Right ventricle myocardium inferior (tissue), 1 donor: ENCODE results near the gene FAM53C. TPM values are rescaled to one million over a fixed set of nuclear protein-coding genes. Genes with fewer than 3 reads are reported as not detected.

Experiments used
- ATAC-seq: fragments of 200-7000 bp; cut with Tn5 transposase; one replicate; pipeline ENCODE4 v1.9.1; 2020; ENCODE audit warnings: mild to moderate bottlenecking, moderate library complexity
- DNase-seq: peaks from one replicate; pipeline ENCODE4 v3.0.0; 2021; ENCODE audit errors: missing footprints
- intact Hi-C: fragments of 100-400 bp; cut with DNase I; formaldehyde crosslinking; loops from one replicate; pipeline ENCODE4 v1.11.0; 2022
- total RNA-seq: library from RNA; stranded (reverse); fragmentation: NEBNext Ultra II Directional; extraction: Animal tissue kit (Norgen Biotek cat#: 25700); gene quantifications from one replicate; pipeline ENCODE4 v1.2.1, GENCODE V29; 2021
- donor health status: DM: no; HTN: yes; CAD: no; lungs with severe emphysema.

The FAM53C gene
- total RNA-seq, 1 donor from 2014 or later = 30.8 TPM

GRCh38 chr5:138346889-138347288 lies 8.8 kb downstream of the FAM53C start:
- intact Hi-C loops = no loop called here
- DNase-seq = no peak
- ATAC-seq = no peak

DNA sequence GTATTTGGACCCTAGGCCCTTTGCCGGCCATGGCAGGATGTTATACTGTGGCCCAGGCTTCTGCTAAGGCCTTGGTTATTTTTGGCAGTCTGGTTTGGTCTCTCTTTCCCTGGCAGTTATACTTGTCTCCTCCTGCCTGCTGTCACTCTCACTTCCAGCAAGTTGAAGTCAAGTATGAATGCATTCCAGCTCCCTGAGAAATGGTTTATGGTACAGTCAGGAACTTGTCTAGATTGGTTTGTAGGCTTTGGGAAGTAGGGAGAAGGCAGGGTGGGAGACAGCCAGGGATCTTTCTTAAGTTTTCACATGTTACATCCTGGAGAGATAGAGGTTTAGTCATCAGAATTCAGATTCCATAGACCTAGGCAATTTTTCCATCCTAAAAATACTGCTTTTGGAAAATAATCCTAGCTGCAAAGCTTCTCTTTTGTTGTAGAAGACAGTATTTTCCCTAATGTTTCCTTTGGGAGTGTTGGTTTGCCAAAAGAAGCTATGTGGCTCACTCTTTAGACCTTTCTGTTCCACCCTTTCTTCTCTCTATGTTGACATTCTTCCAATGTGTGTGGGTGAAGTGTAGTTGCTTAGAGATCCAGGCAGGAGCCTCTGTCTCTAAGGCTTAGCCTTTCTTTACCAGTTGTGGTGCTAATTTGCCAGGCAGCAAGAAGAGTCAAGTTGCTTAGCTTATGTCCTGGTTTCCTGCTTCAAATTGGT lies 11.9 kb downstream of the FAM53C start:
- ATAC-seq (peak; percentile 40), DNase-seq (no peak)
- intact Hi-C loops = no loop called here

- no peak for ATAC-seq
- DNase-seq = no peak
- intact Hi-C loops = no loop called here
Measured at GRCh38 chr5:138350563-138350890, 12.5 kb downstream of the FAM53C start.

GRCh38 chr5:138351056-138351455 lies 13.0 kb downstream of the FAM53C start:
- intact Hi-C loops = no loop called here
- ATAC-seq (no peak), DNase-seq (no peak)

- no peak for DNase-seq
- intact Hi-C loops = no loop called here
- ATAC-seq = no peak
Measured at GRCh38 chr5:138351517-138351916, 13.5 kb downstream of the FAM53C start.

DNA sequence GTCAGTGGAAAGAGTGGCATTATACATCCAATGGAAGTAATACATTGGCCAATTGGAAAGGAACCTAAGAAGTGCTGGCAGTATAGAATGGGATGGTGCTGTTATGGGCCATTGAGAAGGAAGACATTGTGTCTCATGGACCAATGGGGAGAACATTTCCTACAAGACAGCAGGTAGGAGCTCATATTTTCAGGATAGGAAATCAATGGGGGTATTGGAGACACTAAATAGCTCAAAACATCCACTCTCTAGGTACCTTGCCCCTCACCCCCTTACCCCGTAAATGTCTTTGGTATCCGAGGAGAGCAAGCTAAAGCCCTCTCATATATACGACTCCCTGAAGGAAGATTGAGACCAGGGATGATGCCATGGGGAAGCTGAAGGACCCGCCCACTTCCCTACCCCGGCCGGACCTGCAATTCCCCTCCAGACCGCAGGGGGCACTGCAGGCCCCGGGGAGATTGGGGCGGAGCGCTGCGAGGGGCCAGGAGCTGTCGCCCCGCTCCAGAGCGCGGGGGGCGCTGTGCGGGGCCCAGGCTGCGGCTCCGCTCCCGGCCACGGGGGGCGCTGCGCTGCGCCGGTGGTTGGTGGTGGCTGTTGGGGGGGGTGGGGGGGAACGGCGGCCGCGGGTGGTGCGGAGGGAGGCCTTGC lies 14.1 kb downstream of the FAM53C start, which contains the start of gene KDM3B:
Gene KDM3B (plus strand): TSS at position 615 of the 651 bp plus-strand sequence. CDS start 111 bp downstream, outside the sequence.
- ATAC-seq = peak; percentile 80
- peak; percentile 93 for DNase-seq
- intact Hi-C loops = loop anchor here (2.0 kb wide), 1 partner anchor 13 kb away; the partner anchor contains the start of gene FAM53C

- intact Hi-C loops = loop anchor here (2.0 kb wide), 1 partner anchor 14 kb away; the partner anchor contains the start of gene FAM53C
- DNase-seq (peak; percentile 80), ATAC-seq (peak; percentile 55)
Measured at GRCh38 chr5:138352722-138353559, 14.9 kb downstream of the FAM53C start.

DNA sequence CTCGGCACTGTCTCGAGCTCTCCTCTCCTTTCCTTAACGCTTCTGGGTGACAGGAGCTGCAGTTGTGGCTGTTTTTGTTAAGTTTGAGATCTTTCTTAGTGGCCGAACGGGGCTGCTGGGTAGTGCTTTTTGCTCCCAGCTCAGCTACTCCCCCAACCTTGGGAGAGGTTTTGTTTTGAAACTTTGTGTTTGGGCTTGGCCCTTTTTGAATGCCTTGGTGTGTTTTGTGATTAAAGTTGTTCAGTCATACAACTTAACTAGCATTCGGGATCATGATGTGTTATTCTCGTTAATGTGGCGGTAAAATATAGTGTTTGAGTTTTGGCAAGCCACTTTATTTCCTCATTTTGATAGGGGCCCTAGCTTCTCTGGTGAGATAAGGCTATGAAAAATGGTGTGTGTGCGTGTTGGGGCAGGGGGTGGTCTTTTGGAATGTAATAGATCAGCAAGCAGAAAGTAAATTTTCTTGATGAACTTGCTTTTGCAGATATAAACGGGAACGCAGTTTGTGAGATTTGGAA lies 15.6 kb downstream of the FAM53C start:
- no peak for DNase-seq
- ATAC-seq = peak; percentile 3
- intact Hi-C loops = loop anchor here (2.0 kb wide), 1 partner anchor 15 kb away; the partner anchor contains the start of gene FAM53C

DNA sequence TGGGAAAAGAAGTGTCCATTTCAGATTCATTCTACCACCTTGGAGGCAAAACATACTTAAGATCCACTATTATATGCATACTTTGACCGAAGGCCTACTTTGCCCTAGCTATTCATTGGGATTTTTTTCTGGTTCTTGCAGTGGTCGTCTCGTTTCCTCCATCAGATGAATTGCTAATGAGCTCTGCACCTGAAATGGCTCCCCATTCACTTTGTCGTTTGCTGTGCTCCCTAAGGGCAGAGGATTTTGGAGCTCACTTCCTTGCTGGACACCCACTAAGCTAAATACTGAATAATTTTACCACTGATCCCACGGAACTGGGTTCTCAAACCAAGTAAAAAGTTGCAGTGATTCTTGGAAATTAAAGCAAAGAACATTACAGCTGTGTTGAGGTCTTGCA lies 16.3 kb downstream of the FAM53C start:
- ATAC-seq = no peak
- intact Hi-C loops = no loop called here
- no peak for DNase-seq

GRCh38 chr5:138354926-138355378 lies 16.9 kb downstream of the FAM53C start:
- ATAC-seq (no peak), DNase-seq (no peak)
- intact Hi-C loops = no loop called here

GRCh38 chr5:138359621-138360020 lies 21.6 kb downstream of the FAM53C start:
- no peak for ATAC-seq
- DNase-seq = no peak
- intact Hi-C loops = no loop called here

GRCh38 chr5:138360941-138361452 lies 22.9 kb downstream of the FAM53C start:
- DNase-seq (no peak), ATAC-seq (no peak)
- intact Hi-C loops = no loop called here

DNA sequence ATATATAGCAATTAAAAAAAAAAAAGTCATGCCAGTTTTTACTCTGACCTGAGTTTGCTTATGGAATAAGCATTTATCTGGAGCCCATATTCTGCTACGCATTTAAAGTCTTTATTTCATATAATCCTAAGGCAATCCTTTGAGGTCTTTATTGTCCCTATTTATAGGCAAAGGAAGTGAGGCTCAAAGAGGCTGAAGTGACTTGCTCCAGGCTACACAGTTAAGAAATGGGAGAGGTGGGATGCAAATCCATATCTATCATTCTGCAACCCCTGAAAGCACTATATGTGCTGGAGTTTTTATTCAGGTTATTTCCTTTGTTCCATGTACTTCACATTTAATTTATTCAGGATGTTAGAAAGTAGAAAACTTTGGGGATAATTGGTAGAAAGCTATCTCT lies 26.5 kb downstream of the FAM53C start:
- ATAC-seq (no peak), DNase-seq (no peak)
- intact Hi-C loops = no loop called here

DNA sequence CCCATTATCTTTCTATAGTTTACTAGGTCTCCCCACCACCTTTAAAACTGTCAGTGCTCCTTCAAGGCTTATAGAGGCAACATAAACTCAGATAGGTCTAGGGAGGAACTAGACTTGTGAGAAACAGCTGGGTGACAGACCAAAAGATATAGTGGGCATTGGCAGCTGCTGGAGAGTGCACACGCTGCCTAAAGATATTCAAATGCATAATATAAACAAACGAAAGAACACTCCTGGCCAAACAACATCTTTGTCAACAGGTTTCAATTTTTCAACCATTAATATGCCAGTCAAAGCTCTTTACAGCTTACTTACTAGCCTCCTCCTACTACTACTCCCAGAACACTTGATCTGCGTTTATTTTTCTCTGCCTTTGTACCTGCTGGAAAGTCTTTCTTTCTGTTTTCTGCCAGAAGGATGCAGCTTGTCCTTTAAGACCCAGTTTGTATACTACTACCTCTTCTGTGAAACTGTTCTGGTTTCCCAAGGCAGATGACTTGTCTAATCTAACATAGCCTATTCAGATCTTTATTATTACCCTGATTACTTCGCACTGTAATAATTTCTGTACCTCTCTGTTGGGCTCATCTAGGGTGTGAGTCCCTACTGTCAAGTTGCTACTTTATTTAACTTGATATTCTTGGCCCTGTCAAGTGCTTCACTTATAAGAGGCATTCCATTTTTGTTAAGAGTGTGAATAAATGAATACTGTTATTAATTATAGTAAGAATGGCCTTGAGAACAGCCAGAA lies 28.7 kb downstream of the FAM53C start:
- no peak for ATAC-seq
- DNase-seq = no peak
- intact Hi-C loops = no loop called here

DNA sequence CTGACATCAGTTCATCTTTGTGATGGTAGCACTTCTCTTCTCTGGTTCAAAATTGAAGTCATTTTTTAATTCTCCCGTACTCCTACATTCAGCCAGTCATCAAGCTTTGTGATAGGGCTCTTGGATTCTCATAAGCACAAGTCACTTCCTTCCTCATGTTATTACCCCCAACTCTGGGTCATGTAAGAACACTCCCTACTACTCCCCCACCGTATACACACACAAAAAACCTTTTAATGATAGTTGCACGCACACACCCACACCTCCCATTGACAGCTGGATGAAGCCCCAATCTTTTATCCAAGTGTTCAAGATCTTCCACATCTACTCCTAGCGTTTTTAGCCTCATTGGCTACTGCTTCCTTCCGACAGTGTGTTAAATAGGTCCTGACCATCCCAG lies 31.2 kb downstream of the FAM53C start:
- intact Hi-C loops = no loop called here
- ATAC-seq = no peak
- DNase-seq = no peak

DNA sequence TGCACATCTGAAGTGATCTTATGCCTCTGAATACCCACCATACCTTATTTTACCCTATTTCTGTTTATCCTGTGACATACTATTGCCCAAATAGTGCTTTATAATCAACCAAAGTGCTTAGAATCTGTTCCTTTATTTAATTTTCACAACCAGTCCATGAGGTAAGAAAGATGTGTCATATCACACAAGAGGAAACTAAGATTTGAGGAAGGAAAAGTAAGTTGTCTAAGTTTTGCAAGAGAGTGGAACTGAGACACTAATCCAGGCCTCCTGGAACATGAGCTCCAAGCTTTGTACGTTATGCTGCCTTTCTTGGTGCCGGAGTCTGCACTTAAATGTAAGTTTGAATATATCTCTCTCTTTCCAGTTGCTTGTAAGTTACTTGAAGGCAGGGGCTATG lies 31.6 kb downstream of the FAM53C start:
- intact Hi-C loops = no loop called here
- DNase-seq (no peak), ATAC-seq (peak; percentile 59)

DNA sequence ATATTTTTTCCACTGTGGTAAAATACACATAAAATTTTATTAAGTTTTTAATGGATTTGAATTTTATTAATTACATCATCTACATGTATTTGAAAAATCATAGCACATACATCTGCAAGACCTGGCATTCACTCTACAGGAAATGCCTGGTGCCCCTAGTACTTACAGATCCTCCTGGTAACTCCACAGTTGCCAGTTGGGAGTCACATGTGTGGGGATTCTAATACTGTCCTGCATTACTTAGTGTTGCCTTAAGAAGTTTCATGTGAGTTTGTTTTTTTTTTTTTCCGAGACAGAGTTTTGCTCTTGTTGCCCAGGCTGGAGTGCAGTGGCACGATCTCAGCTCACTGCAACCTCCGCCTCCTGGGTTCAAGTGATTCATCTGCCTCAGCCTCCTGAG lies 32.5 kb downstream of the FAM53C start:
- intact Hi-C loops = no loop called here
- no peak for ATAC-seq
- no peak for DNase-seq

DNA sequence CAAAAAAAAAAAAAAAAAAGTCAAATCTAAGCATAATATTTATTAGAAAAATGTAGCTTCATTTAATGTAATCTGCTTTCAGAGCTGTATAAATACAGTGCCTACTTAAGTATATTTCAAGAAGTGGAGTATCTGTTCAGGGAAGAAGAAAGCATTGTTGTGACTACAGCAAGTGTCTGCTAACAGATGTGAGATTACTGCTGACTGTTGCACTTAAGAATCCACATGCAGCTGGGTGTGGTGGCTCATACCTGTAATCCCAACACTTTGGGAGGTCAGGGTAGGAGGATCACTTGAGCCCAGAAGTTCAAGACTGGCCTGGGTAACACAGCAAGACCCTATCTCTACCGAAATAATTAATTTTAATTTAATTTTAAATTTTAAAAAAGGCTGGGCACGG lies 33.4 kb downstream of the FAM53C start:
- no peak for ATAC-seq
- intact Hi-C loops = no loop called here
- no peak for DNase-seq
